Right atrium auricular region (tissue), 2 donors: Measurements from ENCODE around the gene KRT40. TPM values are rescaled to one million over a fixed set of nuclear protein-coding genes. Genes with fewer than 3 reads are reported as not detected.

ENCODE experiments used
- DNase-seq: peaks from one replicate; pipeline ENCODE4 v3.0.0-alpha.2; 2019; ENCODE audit warnings: low spot score
- H3K27ac ChIP-seq, 2 donors: fragments of 200-600 bp; sonication (generic); 1 replicate in 1 of 2; 2 replicates in 1 of 2; pipeline ENCODE4 v1.5.1; 2016 to 2019
- H3K27me3 ChIP-seq, 2 donors: fragments of 200-600 bp; sonication (generic); one replicate each; pipeline versions ENCODE4 v1.5.1 to v1.6.0; 2017 to 2019
- H3K36me3 ChIP-seq: fragments of 200-600 bp; sonication (generic); one replicate; pipeline ENCODE4 v1.5.1; 2016
- H3K4me1 ChIP-seq, 2 donors: fragments of 200-600 bp; sonication (generic); one replicate each; pipeline versions ENCODE4 v1.5.1 to v1.6.0; 2017 to 2019
- H3K4me3 ChIP-seq, 2 donors: fragments of 200-600 bp; sonication (generic); 1 replicate in 1 of 2; 2 replicates in 1 of 2; pipeline ENCODE4 v1.5.1; 2017 to 2019; ENCODE audit warnings: mild to moderate bottlenecking in 1 of 2, moderate library complexity in 1 of 2
- H3K9me3 ChIP-seq, 2 donors: fragments of 200-600 bp; sonication (generic); one replicate each; pipeline ENCODE4 v1.5.1; 2019
- total RNA-seq, 2 donors: library from RNA; depleted of rRNA; stranded (reverse); fragments of >200 nt; gene quantifications; one replicate each; pipeline ENCODE4 v1.1.0, GENCODE V29; 2016
- TF ChIP-seq, protein P1 (sequence below), 2 donors: fragments of 200-600 bp; sonication (generic); IDR thresholded peaks; one replicate each; pipeline ENCODE4 v1.5.1; 2019; ENCODE audit warnings: antibody characterized with exemption in 2 of 2

The KRT40 gene
- total RNA-seq, 2 donors from 2014 or later: not detected

DNA sequence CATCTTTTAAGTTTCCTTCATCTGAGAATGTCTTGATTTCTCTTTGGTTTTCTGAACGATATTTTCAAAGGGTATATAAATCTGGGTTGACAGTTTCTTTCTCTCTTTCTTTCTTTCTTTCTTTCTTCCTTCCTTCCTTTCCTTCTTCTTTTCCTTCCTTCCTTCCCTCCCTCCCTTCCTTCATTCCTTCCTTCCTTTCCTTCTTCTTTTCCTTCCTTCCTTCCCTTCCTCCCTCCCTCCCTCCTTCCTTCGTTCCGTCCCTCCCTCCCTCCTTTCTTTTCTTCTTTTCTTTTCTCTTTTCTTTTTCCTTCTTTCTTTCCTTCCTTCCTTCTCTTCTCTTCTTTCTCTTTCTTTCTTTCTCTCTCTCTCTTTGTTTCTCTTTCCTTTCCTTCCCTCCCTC is 9.8 kb downstream of the KRT40 start:
- TF ChIP-seq, protein P1, sequence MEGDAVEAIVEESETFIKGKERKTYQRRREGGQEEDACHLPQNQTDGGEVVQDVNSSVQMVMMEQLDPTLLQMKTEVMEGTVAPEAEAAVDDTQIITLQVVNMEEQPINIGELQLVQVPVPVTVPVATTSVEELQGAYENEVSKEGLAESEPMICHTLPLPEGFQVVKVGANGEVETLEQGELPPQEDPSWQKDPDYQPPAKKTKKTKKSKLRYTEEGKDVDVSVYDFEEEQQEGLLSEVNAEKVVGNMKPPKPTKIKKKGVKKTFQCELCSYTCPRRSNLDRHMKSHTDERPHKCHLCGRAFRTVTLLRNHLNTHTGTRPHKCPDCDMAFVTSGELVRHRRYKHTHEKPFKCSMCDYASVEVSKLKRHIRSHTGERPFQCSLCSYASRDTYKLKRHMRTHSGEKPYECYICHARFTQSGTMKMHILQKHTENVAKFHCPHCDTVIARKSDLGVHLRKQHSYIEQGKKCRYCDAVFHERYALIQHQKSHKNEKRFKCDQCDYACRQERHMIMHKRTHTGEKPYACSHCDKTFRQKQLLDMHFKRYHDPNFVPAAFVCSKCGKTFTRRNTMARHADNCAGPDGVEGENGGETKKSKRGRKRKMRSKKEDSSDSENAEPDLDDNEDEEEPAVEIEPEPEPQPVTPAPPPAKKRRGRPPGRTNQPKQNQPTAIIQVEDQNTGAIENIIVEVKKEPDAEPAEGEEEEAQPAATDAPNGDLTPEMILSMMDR (IDR thresholded peaks at IDR 0.05): no peak
- H3K4me1 ChIP-seq: no peaks in the 10 kb centered on the region
- DNase-seq: no peak
- no peak overlapping the region for H3K27ac ChIP-seq
- no peaks in the 10 kb centered on the region for H3K36me3 ChIP-seq
- H3K4me3 ChIP-seq: no peak overlapping the region
- no peaks in the 10 kb centered on the region for H3K9me3 ChIP-seq
- no peaks in the 10 kb centered on the region for H3K27me3 ChIP-seq

DNA sequence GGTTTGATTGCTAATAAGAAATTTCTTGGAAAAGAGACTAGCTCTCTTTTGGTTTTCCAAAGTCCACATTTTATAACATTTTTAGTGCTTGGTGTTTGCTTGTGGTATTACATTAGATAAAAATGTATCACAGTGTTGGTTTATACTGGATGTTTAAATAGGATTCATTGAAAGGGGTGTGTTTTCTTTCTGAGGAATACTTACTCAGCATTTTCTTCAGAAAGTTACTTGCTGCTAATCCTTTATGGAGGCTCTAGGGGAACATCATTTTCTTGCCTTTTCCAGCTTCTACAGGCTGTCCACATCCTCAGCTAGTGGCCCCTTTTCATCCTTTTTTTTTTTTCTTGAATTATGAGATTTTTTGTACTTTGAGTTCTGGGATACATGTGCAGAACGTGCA is 16.5 kb downstream of the KRT40 start:
- no peak overlapping the region for H3K27ac ChIP-seq
- no peak for DNase-seq
- TF ChIP-seq, protein P1 (IDR thresholded peaks at IDR 0.05): no peak
- H3K4me1 ChIP-seq: no peaks in the 10 kb centered on the region
- no peaks in the 10 kb centered on the region for H3K36me3 ChIP-seq
- no peaks in the 10 kb centered on the region for H3K27me3 ChIP-seq
- peaks cover 0 to 3% of the 10 kb centered on the region in 2 donors for H3K9me3 ChIP-seq
- H3K4me3 ChIP-seq: no peak overlapping the region

DNA sequence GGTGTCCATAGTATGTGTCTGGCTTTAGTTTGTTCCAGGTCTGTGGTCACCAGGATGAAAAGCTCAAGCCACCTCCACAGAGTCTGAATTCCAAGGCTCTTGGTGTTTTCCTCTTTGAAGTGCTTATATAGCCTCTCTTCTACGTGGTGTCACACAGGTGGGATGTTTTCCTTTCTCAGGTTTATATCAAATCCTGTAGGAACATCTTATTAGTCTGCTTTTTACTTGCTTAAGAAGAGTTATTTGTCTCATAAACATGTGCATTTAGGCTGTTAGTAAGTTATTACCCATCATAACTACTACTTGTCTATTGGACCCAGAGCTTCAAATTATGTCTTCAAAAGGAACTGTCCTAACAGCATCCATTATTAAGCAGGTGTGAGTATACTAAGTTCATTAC is 17.3 kb downstream of the KRT40 start, which contains the start of gene KRT39:
TSS of gene KRT39 (minus strand) at position 101 of the 400 bp plus-strand sequence. CDS start at position 9, 92 bp downstream.
- no peaks in the 10 kb centered on the region for H3K4me1 ChIP-seq
- TF ChIP-seq, protein P1 (IDR thresholded peaks at IDR 0.05): no peak
- no peak within 1 kb of the TSS for H3K4me3 ChIP-seq

DNA sequence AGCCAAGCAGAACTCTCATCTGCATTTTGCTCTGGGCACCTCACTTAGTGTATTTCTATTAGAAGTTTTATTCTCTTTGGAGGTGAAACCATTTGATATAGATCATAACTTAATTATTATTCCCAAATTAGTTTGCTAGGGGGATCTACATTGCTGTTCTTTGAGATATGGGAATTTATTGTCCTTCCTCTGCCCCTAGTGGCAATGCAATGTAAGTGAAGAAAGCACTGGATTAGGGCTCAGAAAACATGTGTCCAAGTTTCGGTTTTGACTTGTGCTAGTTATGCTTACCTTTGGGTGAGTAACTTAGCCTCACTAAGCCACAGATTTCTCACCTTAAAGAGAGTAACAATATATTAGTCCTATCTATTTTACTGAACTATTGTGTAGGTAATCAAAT is 20.3 kb downstream of the KRT40 start:
- Histone ChIP-seq H3K27me3 (no peaks in the 10 kb centered on the region), H3K36me3 (no peaks in the 10 kb centered on the region), H3K9me3 (peaks cover 0 to 3% of the 10 kb centered on the region in 2 donors), H3K27ac (no peak overlapping the region), H3K4me3 (no peak overlapping the region), H3K4me1 (no peaks in the 10 kb centered on the region)
- no peak for DNase-seq
- TF ChIP-seq, protein P1 (IDR thresholded peaks at IDR 0.05): peak; percentile 47 to 57

More for the DNA sequence above, 17.3 kb downstream of the KRT40 start, which contains the start of gene KRT39:
- no peaks in the 10 kb centered on the region for H3K36me3 ChIP-seq
- DNase-seq: no peak
- no peak within 1 kb of the TSS for H3K27ac ChIP-seq
- H3K27me3 ChIP-seq: no peaks in the 10 kb centered on the region
- H3K9me3 ChIP-seq: peaks cover 0 to 3% of the 10 kb centered on the region in 2 donors

DNA sequence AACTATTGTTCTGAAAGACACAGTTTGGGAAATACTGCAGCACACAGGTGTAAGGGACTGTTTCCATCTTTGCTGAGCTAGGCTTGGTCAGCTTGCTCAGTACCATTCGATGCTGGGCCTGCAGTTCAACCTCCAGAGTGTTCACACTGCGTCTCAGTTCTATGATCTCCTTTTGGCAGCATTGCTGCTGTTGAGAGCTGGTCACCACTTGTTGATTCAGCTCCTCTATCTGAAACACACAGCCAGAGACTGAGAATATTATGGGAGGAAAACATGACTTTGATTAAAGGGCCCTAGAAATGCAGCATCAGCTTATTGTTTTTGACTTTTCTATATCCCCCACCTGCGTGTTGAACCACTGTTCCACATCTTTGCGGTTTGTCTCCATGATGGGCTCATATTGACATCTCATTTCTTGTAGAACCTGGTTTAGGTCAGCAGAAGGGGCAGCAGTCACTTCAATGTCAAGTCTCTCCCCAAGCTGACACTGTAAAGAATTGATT is 22.0 kb downstream of the KRT40 start:
- Histone ChIP-seq H3K4me3 (no peak overlapping the region), H3K4me1 (no peaks in the 10 kb centered on the region), H3K27ac (no peak overlapping the region), H3K9me3 (peaks cover 0 to 3% of the 10 kb centered on the region in 2 donors), H3K36me3 (no peaks in the 10 kb centered on the region), H3K27me3 (no peaks in the 10 kb centered on the region)
- DNase-seq: no peak
- TF ChIP-seq, protein P1 (IDR thresholded peaks at IDR 0.05): no peak

DNA sequence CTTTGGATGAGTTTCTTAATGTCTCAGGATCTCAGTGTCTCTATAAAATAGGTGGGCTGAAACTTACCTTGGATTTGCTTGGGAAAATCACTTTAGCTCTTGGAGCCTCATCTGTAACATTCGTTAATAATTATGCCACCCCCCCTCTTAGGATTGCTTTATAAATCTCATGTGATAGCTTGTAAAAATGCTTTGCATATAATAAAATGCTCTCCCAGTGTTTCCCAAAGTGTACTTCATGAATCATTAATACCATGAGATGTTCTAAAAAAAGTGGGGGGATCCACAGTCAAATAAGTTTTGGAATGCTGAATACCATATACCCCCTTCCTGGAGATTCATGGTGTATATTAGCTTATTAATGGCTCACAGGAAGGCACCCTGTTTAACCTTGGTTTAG is 22.5 kb downstream of the KRT40 start:
- TF ChIP-seq, protein P1 (IDR thresholded peaks at IDR 0.05): no peak

More for the DNA sequence above, 22.5 kb downstream of the KRT40 start:
- Histone ChIP-seq H3K36me3 (no peaks in the 10 kb centered on the region), H3K9me3 (peaks cover 0 to 3% of the 10 kb centered on the region in 2 donors), H3K27me3 (no peaks in the 10 kb centered on the region), H3K4me1 (no peaks in the 10 kb centered on the region), H3K4me3 (no peak overlapping the region), H3K27ac (no peak overlapping the region)
- DNase-seq: no peak
